ENCODE measurements around the gene SCD5.

DNA sequence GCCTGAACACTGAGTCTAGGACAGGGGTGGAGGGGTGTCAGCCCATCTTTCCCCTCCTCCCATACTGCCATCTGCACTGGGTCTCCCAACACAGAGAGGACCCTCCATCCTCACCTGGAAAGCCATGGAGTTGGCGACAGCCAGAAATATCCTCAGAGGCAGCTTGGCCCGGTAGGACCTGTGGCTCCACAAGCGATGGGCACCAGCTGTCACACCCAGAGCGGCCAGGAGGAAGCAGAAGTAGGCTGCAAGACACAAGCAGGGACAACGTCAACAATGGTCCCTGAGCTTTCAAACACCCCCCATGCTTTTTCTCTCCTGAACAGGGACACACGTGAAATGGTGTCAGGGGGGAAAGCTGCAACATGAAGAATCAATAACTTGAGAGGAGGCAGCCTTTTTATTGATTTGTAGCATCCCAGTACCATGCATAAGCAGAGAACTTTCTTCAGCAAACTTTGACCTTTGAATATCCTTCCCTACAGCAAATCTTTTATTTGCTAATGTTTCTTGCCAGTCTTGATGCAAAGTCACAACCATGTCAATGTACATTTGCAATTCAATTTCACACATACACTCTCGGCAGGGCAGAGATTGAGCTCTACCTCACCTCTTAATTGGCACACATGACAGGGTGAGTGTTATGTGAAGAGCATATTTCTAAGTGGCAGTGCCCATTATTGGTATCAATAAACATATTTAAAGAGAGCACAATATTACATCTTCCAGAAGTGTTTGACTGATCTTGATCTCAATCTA lies 93.2 kb downstream of the SCD5 start:
- TF ChIP-seq, protein P1, sequence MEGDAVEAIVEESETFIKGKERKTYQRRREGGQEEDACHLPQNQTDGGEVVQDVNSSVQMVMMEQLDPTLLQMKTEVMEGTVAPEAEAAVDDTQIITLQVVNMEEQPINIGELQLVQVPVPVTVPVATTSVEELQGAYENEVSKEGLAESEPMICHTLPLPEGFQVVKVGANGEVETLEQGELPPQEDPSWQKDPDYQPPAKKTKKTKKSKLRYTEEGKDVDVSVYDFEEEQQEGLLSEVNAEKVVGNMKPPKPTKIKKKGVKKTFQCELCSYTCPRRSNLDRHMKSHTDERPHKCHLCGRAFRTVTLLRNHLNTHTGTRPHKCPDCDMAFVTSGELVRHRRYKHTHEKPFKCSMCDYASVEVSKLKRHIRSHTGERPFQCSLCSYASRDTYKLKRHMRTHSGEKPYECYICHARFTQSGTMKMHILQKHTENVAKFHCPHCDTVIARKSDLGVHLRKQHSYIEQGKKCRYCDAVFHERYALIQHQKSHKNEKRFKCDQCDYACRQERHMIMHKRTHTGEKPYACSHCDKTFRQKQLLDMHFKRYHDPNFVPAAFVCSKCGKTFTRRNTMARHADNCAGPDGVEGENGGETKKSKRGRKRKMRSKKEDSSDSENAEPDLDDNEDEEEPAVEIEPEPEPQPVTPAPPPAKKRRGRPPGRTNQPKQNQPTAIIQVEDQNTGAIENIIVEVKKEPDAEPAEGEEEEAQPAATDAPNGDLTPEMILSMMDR (IDR thresholded peaks at IDR 0.05), result no peak
- no peak for TF ChIP-seq POLR2AphosphoS5 (IDR thresholded peaks at IDR 0.05)
- no peak for TF ChIP-seq POLR2A (IDR thresholded peaks at IDR 0.05)
- TF ChIP-seq EP300 (IDR thresholded peaks at IDR 0.05), result no peak

Data from upper lobe of left lung (tissue), 4 donors.